Astrocyte (in vitro differentiated cells and primary cell): ENCODE results near the gene CCNH.

Source experiments
- CTCF ChIP-seq: IDR thresholded peaks from 2 replicates; pipeline ENCODE4 v1.5.1; 2011; ENCODE audit warnings: low read depth, mild to moderate bottlenecking, inconsistent platforms, low read length, moderate library complexity; ENCODE audit not compliant: insufficient read depth
- EZH2 ChIP-seq: IDR thresholded peaks from 2 replicates; pipeline ENCODE4 v1.6.1; 2012; ENCODE audit warnings: mild to moderate bottlenecking, low read length, inconsistent platforms; ENCODE audit not compliant: insufficient read depth

- TF ChIP-seq CTCF (no peak), EZH2 (no peak)
These were observed 19.9 kb downstream of the CCNH start for GRCh38 chr5:87392801-87393200.
